Measurements from ENCODE around the gene TM4SF5.

Gene TM4SF5

GRCh38 chr17:4771519-4772234 lies at the start of gene TM4SF5:
TM4SF5 (plus strand) TSS chr17:4771886; CDS start chr17:4771923, 37 bp downstream.
- no peak for DNase-seq

GRCh38 chr17:4722678-4723240 lies 48.9 kb upstream of the TM4SF5 start:
- no peak for DNase-seq

- no peak for DNase-seq
Measured at GRCh38 chr17:4724650-4725049, 47.0 kb upstream of the TM4SF5 start.

- no peak for DNase-seq
Measured at GRCh38 chr17:4725646-4726310, 45.9 kb upstream of the TM4SF5 start.

- DNase-seq = no peak
Measured at GRCh38 chr17:4728124-4728523, 43.6 kb upstream of the TM4SF5 start.

GRCh38 chr17:4733073-4733531 lies 38.6 kb upstream of the TM4SF5 start:
- DNase-seq = no peak

GRCh38 chr17:4734857-4735475 lies 36.7 kb upstream of the TM4SF5 start:
- no peak for DNase-seq

- no peak for DNase-seq
Measured at GRCh38 chr17:4735876-4736651, 35.6 kb upstream of the TM4SF5 start.

- DNase-seq = no peak
Measured at GRCh38 chr17:4738136-4739121, 33.3 kb upstream of the TM4SF5 start.

- no peak for DNase-seq
Measured at GRCh38 chr17:4739122-4740024, 32.3 kb upstream of the TM4SF5 start, which contains the start of the genes CXCL16 and ZMYND15. CXCL16 (minus strand) TSS chr17:4739928; CDS start chr17:4739339, 589 bp downstream. ZMYND15 (plus strand) TSS chr17:4739833; CDS start chr17:4740549, 716 bp downstream.

GRCh38 chr17:4740025-4740351 lies 31.7 kb upstream of the TM4SF5 start:
- no peak for DNase-seq

- no peak for DNase-seq
Measured at GRCh38 chr17:4740584-4740983, 31.1 kb upstream of the TM4SF5 start.

GRCh38 chr17:4741544-4741943 lies 30.1 kb upstream of the TM4SF5 start:
- DNase-seq = no peak

GRCh38 chr17:4742133-4742532 lies 29.6 kb upstream of the TM4SF5 start:
- no peak for DNase-seq

- no peak for DNase-seq
Measured at GRCh38 chr17:4742629-4743028, 29.1 kb upstream of the TM4SF5 start.

GRCh38 chr17:4743216-4743615 lies 28.5 kb upstream of the TM4SF5 start:
- no peak for DNase-seq

- no peak for DNase-seq
Measured at GRCh38 chr17:4743898-4744297, 27.8 kb upstream of the TM4SF5 start.

- DNase-seq = no peak
Measured at GRCh38 chr17:4744999-4745969, 26.4 kb upstream of the TM4SF5 start.

GRCh38 chr17:4747847-4748246 lies 23.8 kb upstream of the TM4SF5 start:
- no peak for DNase-seq
